Measurements from ENCODE around the gene UBE2G2.

- no peak for TF ChIP-seq CTCF (IDR thresholded peaks at IDR 0.05; ENCODE audit: extremely low read depth in 1 of 2, insufficient read depth in 1 of 2, low read depth in 1 of 2, low read length in 2 of 2)
- TF ChIP-seq MYC (IDR thresholded peaks at IDR 0.05; ENCODE audit: low read depth, low read length), result no peak
- TF ChIP-seq POLR2AphosphoS5 (IDR thresholded peaks at IDR 0.05; ENCODE audit: insufficient read depth, low read depth, low read length), result no peak
- no peak for TF ChIP-seq POLR2A (IDR thresholded peaks at IDR 0.05; ENCODE audit: low read depth, low read length)
- TF ChIP-seq EZH2 (IDR thresholded peaks at IDR 0.05; ENCODE audit: borderline replicate concordance, low read depth, low read length, severe bottlenecking), result no peak
- no peak for TF ChIP-seq MAX (IDR thresholded peaks at IDR 0.05; ENCODE audit: insufficient read depth, insufficient read length)
- TF ChIP-seq GATA2 (IDR thresholded peaks at IDR 0.05; ENCODE audit: insufficient read depth, insufficient read length, low read depth, low read length), result no peak
- no peak for TF ChIP-seq FOS (IDR thresholded peaks at IDR 0.05; ENCODE audit: borderline replicate concordance, insufficient read depth, low read length)
- no peak for TF ChIP-seq JUN (IDR thresholded peaks at IDR 0.05; ENCODE audit: borderline replicate concordance, insufficient read depth, insufficient read length, low read depth)
Measured at GRCh38 chr21:44751799-44752636, 49.6 kb downstream of the UBE2G2 start.
